ENCODE data around the gene FHAD1.

DNA sequence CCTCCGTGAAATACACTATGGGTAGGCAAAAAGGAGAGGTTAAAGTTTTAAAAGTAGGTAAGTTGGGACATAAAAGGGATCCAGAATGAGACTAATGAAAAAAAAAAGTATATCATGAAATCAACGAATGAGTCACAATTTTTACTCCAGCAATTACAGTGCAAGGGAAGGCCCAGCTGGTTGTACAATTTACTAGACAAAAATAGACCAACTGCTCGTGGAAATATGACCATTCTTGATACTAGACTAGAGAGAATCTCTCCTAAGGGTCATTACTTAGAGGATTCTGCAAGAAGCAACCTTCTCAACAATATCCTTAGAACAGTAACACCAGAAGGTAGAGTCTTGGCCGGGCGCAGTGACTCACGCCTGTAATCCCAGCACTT lies 107.5 kb downstream of the FHAD1 start:
- TF ChIP-seq, protein P1, sequence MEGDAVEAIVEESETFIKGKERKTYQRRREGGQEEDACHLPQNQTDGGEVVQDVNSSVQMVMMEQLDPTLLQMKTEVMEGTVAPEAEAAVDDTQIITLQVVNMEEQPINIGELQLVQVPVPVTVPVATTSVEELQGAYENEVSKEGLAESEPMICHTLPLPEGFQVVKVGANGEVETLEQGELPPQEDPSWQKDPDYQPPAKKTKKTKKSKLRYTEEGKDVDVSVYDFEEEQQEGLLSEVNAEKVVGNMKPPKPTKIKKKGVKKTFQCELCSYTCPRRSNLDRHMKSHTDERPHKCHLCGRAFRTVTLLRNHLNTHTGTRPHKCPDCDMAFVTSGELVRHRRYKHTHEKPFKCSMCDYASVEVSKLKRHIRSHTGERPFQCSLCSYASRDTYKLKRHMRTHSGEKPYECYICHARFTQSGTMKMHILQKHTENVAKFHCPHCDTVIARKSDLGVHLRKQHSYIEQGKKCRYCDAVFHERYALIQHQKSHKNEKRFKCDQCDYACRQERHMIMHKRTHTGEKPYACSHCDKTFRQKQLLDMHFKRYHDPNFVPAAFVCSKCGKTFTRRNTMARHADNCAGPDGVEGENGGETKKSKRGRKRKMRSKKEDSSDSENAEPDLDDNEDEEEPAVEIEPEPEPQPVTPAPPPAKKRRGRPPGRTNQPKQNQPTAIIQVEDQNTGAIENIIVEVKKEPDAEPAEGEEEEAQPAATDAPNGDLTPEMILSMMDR (IDR thresholded peaks at IDR 0.05): no peak
- TF ChIP-seq POLR2A (IDR thresholded peaks at IDR 0.05): no peak

All from thyroid gland (tissue), 4 donors.